Measurements from ENCODE around the gene MRPS12.

MRPS12 gene

GRCh38 chr19:38908911-38909310 lies 21.8 kb upstream of the MRPS12 start:
- Histone ChIP-seq H3K27ac (no peak overlapping the region), H3K79me2 (no peaks in the 10 kb centered on the region), H3K4me3 (ENCODE audit: low read depth, low read length) (no peak overlapping the region), H3K9me3 (ENCODE audit: control insufficient read depth, low read length) (no peaks in the 10 kb centered on the region), H3K9ac (no peak overlapping the region), H2AFZ (no peak overlapping the region), H3K27me3 (ENCODE audit: control insufficient read depth, insufficient read depth, low read length) (no peaks in the 10 kb centered on the region), H3K36me3 (ENCODE audit: control insufficient read depth, insufficient read depth, low read length) (no peaks in the 10 kb centered on the region), H3K4me2 (ENCODE audit: low read length) (no peak overlapping the region), H3K4me1 (no peaks in the 10 kb centered on the region)
- TF ChIP-seq CTCF (IDR thresholded peaks at IDR 0.05): no peak

- Histone ChIP-seq H3K27me3 (ENCODE audit: control insufficient read depth, insufficient read depth, low read length) (no peaks in the 10 kb centered on the region), H3K36me3 (ENCODE audit: control insufficient read depth, insufficient read depth, low read length) (no peaks in the 10 kb centered on the region), H3K4me3 (ENCODE audit: low read depth, low read length) (no peak overlapping the region), H3K27ac (no peak overlapping the region), H3K4me1 (no peaks in the 10 kb centered on the region), H3K4me2 (ENCODE audit: low read length) (no peak overlapping the region), H3K79me2 (no peaks in the 10 kb centered on the region), H3K9ac (no peak overlapping the region), H2AFZ (no peak overlapping the region), H3K9me3 (ENCODE audit: control insufficient read depth, low read length) (no peaks in the 10 kb centered on the region)
- TF ChIP-seq CTCF (IDR thresholded peaks at IDR 0.05): no peak
Observed at GRCh38 chr19:38910488-38910887, 20.3 kb upstream of the MRPS12 start.

GRCh38 chr19:38911388-38912001 lies 19.2 kb upstream of the MRPS12 start:
- H3K27me3 ChIP-seq (ENCODE audit: control insufficient read depth, insufficient read depth, low read length): no peaks in the 10 kb centered on the region
- no peak overlapping the region for H3K9ac ChIP-seq
- no peak overlapping the region for H2AFZ ChIP-seq
- H3K27ac ChIP-seq: no peak overlapping the region
- H3K4me1 ChIP-seq: no peaks in the 10 kb centered on the region
- no peak overlapping the region for H3K4me3 ChIP-seq (ENCODE audit: low read depth, low read length)
- H3K79me2 ChIP-seq: no peaks in the 10 kb centered on the region
- no peak for TF ChIP-seq CTCF (IDR thresholded peaks at IDR 0.05)
- no peak overlapping the region for H3K4me2 ChIP-seq (ENCODE audit: low read length)
- no peaks in the 10 kb centered on the region for H3K36me3 ChIP-seq (ENCODE audit: control insufficient read depth, insufficient read depth, low read length)
- H3K9me3 ChIP-seq (ENCODE audit: control insufficient read depth, low read length): no peaks in the 10 kb centered on the region

DNA sequence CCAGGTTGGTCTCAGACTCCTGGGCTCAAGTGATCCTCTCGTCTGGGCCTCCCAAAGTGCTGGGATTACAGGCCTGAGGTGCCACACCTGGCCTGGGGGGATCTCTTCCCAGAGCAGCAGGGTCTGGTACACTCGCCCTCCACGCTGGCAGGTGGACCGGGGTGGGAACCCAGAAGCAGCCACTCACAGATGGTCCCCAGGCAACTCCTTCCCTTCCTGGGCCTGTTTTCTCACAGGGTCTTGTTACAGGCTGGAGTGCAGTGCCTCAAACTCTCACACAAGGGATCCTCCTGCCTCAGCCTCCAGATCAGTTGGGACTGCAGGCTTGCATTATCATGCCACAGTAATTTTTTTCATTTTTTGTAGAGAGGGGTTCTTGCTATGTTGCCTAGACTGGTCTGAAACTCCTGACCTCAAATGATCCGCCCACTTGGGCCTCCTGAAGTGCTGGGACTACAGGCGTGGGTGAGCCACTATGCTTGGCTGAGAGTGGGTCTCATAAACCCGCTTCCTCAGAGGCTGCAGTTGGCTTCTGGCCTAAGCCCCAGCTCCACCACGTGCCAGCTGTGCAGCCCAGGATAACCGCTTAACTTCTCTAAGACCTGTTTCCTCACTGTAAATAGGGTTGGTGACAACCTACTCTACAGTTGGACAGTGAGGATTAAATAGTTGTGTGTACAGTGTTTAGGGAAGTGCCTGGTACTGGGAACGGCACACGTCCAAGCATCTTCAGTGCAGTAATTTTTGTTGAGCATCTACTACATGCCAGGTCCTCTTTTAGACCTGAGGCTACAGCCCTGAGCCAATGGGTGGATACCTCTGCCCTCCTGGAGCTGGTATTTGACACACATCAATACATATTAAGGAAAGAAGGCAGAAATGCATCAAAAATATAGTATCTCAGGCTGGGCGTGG lies 17.9 kb upstream of the MRPS12 start:
- TF ChIP-seq CTCF (IDR thresholded peaks at IDR 0.05): no peak
- H3K4me3 ChIP-seq (ENCODE audit: low read depth, low read length): no peak overlapping the region
- H3K9ac ChIP-seq: no peak overlapping the region
- no peak overlapping the region for H3K27ac ChIP-seq
- no peak overlapping the region for H3K4me2 ChIP-seq (ENCODE audit: low read length)
- H3K4me1 ChIP-seq: no peaks in the 10 kb centered on the region
- no peaks in the 10 kb centered on the region for H3K9me3 ChIP-seq (ENCODE audit: control insufficient read depth, low read length)
- no peaks in the 10 kb centered on the region for H3K79me2 ChIP-seq
- no peaks in the 10 kb centered on the region for H3K36me3 ChIP-seq (ENCODE audit: control insufficient read depth, insufficient read depth, low read length)
- H2AFZ ChIP-seq: no peak overlapping the region
- H3K27me3 ChIP-seq (ENCODE audit: control insufficient read depth, insufficient read depth, low read length): no peaks in the 10 kb centered on the region

All from parathyroid adenoma (tissue), 2 donors.